Amygdala (tissue), 56 donors: ENCODE data around the gene ZBTB16.
A peak's percentile ranks its signal among the peaks of the same experiment; 100 is the strongest.

Experiments
- DNase-seq, 56 donors: peaks; one replicate each; lab custom pipeline; 2025; lab: John Stamatoyannopoulos, UW

ZBTB16 gene

DNA sequence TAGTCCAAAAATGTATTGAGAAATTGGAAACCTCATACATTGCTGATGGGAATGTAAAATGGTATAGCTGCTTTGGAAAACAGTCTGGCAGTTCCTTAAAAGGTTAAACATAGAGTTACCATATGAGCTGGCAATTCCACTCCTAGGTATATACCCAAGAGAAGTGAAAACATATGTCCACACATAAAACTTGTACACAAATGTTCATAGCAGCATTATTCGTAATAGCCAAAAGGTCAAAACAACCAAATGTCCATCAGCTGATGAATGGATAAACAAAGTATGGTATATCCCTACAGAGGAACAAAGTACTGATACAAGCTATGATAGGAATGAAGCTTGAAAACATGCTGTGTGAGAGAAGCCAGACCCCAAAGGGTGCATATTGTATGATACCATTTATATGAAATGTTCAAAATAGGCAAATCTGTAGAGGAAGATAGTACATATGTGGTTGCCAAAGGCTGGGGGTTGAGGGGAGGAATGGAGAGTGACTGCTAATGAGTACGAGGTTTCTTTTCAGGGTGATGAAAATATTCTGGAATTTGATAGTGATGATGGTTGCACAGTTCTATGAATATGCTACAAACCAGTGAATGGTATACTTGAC lies 85.8 kb downstream of the ZBTB16 start:
- DNase-seq = no peak

DNA sequence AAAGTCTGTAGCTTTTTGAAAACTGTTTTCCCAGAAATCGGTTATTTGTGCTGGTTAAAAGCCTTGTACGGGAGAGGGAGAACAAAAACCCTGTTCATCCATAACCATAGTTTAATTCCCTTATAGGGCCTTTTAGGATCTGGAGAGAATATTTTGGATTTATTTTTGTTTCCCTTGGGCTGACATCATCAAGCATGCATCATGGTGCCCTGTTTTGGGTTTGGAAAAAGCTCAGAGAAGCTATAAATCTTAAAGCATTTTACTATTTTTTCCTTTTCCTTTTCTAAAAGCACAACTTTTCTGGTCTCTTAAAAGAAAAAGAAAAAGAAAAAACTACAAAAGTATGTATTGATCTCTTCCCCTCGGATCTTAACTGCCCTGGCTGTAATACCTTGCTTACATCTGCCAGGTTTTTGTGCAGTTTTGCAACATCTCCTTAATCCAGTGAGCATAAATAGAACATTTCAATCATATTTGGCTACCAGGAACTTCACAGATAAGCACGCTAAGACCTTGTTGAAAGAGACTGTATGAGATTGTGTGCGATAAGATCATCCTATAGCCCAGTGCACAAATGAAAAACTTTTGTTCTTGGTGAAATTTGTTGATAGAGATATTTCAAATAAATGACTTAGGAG lies 88.0 kb downstream of the ZBTB16 start:
- no peak for DNase-seq

DNA sequence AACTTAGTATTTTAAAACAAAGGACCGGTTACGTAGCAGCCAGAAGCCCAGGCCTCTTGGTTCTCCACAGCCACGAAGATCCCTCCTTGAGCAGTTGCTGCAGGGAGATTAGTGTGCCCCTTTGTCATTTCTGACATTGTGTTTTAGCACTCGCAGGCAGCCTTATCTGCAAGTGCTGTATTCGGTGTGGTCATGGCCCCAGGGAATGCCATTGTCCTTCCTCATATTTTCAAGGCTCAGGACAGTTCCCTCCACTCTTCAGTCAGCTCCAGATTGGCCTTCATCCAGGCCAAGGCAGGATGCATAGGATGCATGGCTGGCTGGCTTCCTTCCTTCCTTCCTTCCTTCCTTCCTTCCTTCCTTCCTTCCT lies 88.5 kb downstream of the ZBTB16 start:
- no peak for DNase-seq

DNA sequence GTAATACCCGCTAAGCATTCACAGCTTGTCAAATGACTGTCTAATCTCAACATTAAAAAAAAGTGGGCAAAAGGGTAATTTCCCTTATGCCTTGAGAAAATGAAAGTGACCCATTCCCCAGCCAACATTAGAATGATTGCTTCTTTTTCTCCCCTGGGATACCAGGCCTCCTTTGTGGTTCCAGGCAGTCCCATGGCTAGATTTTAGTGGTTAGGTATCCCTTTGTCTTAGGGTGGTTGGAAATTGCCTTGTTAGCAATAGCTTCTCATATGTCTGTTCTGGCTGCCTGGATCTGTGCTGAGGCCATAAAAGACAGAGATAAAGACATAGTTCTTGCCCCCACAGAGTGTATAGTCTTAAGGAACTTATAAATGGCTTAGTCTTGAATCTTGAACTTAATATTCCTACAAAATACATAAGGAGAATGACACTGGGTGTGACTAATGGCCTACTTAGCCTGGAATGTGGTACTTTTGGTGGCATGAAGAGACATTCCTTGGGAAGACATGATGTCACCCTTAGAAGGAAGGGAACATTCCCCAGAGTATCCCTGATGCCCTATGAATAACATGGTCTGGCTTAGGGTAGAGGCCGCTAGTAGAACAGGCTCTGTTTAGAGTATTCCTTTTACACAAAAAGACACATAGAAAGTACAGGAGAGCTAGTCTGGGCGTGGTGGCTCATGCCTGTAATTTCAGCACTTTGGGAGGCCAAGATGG lies 90.3 kb downstream of the ZBTB16 start:
- no peak for DNase-seq

DNA sequence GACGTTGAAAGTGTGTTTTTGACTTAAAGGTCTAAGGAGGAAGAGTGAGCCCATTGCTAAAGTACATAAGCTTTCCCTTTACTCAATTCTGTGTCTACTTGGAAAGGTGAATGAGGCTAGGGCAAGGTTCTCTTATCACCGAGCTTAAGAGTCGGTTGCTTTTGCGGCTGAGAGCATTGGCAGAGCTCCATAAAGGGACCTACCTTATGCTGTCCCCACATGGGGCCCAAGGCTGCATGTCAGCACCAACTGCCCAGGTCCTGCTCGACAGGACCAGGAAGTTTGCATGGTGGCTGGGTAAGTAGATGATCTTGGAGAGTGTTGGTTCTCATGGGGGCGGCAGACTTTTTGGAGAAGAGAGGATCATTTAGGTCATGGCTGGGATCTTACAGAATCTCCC lies 91.2 kb downstream of the ZBTB16 start:
- no peak for DNase-seq

DNA sequence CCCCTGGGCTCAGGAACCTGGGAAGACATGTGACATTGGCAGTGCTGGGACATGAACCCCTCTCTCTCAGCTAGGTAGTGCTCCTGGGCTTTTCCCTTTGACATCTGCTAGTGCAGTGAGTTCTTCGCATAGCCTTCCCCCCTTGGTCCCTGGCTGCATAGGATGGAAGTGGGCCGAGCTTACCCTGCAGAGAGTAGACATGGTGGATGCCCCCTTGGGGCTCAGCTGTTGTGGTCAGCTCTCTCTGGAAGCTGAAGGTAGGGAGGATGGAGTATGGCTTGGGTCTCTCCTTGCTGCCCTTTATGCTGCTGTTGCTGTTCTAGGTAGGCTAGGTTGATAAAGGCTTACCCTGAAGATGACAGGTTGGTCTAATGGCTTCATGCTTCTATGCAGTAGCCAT lies 92.1 kb downstream of the ZBTB16 start:
- no peak for DNase-seq

DNA sequence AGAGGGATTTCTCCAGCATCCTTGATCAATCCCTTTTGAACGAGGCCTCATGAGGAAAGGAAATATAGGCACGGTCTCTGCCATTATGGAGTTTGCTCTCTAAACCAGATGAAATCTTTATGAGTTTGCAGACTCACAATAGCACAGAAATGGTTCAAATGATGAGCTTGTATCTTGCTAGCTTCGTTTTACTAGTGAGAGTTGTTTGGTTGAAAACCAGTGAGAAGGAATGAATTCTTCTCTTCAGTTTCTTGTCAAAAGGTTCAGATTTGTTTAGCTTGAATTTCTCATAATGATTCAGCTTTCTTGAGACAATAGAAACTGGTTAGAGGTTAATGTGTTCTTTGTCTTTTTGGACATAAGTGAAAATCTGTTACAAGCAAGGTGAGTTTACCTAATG lies 92.7 kb downstream of the ZBTB16 start:
- DNase-seq = no peak

DNA sequence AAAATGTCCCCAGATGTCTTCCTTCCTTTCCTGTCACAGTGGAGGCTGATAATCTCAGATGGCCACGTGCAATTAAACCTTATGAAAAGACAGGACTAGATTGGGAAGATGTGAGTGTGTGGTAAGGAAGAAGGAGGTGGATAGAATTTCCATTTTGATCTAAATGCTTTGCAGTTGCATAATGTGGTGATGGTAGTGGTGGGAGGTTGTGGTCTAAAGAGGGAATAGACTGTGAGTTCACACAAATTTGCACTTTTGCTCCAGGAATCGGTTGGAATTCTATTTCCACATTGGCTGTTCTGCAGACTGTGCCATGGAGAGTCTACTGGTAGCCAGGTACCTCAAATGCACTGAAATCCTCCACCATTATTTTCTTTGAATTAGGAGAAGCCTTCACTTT lies 93.3 kb downstream of the ZBTB16 start:
- no peak for DNase-seq

DNA sequence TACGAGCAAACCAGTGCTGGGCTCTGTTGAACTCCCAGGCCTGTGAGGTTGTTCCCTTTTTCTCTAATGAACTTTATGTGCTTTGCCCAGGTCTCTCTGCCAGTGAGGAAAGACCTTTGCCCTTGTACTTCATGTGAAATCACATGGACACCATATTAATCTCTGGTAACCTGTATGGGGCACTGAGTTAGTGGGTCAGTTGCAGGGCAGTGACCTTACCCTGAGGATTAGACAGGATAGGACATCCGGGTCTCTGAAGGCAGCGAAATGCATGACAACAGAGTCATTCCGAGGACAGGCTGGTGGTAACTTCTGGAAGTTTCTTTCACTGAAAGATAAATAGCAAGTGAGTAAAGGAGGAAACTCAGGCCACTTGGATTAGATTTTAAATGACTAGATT lies 93.7 kb downstream of the ZBTB16 start:
- DNase-seq = no peak

DNA sequence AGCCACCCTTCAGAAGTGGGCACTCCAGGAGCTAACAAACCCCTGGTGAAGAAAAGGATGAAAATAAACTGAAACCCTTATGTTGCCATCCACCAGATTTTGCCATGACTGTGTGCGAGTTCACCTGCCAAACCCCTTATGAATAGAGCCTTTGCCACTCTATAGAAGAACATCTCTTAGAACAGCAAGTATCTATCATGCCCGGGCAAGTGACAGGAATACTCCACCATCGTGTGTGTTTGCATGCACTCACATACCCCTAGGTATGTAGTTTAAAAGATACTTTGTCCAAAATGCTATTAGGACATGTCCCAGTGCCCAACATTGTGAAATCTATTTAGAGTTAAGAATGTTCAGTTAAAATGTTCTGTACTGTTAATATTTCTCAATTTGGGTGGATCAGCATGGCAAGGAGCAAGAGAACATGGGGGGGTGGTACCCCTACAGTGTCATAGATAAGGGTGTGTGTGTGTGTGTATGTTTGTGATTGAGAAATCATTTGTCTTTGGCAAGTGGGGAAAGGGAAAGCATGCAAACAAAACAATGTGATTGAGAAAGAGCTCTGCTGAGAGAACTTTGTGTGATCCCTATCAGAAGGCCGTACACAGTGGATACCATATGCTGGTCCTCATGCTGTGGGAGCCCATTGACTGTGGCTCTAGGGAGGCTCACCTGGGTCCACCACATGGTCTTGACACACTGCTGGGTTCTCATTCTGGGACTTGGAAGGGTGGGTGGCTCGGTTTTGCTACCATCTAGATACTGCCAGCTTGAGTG lies 94.9 kb downstream of the ZBTB16 start:
- DNase-seq = no peak

DNA sequence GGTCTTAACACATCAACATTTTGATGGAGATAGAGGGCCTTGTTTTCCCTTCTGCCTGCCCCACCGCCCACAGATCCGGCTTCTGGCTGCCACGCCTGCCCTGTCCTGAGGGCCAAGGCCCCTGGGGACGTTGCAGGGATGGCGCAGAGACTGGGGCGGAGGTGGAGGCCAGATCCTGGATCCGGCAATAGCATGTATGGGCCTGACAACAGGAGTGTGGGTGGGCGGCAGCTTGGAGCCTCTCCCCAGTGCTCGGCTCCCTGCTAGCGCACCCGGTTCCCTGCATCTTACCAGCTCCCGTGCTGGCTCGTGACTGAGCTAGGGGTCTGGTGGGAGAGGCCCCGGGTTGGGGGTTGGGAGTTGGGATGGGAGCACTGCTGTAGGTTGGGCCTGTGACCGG lies 95.6 kb downstream of the ZBTB16 start:
- peak in 1 of 56 donors; percentile 29 for DNase-seq

DNA sequence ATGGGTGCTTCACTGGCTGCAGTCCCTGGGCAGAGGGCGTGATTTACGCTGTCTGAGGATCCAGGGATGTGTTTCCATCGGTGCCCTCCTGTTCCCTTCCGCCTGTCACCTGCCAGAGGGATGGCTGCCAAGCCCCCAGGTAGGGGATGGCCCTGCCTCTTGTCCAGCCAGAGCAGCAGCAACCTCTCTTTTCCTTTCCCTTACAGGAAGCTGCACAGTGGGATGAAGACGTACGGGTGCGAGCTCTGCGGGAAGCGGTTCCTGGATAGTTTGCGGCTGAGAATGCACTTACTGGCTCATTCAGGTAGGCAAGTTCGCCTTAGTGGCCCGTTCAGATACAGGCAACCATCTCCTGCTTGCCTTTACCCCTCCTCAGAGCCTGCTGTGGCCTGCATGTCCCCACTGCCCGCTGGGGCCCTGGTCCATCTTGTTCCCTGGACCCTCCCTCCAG lies 96.6 kb downstream of the ZBTB16 start:
- no peak for DNase-seq

DNA sequence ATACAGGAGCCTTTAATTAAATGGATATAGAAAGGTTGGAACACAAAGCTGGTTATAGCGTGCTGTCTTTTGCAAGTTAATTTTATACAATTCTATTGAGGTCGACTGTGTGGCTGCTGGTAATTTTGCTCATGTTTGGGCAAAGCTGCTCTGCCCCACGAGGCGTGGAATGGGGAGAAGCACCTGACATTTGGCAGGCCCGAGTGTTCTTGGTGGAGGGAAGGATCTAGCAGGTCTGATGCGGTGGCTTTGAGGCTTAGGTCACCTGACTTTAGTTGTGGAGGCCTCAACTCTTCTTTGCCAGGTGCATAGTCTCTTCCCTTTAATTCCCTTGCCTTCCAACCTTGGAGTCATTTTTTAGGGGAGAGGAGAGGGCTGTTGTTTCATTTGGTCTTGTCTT lies 97.3 kb downstream of the ZBTB16 start:
- DNase-seq = no peak

DNA sequence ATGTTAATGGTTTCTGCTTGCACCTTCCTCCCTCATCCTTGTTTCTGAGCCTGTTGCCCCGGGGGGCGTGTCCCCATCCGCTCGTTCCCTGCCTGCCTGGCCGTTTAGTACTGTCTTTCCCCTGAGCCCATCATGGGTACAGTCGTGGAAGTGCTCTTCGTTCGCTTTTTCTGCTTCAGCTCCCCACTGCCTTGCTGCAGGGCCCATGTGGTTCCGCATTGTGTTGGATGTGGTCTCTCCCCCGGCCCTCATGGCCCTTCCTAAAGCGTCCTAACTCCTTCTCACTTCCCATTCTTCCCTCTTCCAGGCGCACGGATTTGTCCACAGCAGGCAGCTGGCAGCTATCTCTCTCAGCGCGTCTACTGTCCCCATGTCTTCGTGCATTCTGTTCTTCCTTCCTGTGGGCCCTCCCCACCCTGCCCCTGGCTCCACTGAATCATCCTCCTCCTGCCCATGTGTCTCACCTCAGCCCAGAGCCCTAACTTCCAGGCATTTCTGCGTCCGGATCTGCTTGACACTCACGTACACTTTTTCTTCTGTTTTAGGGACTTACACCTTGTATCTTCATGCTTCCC lies 98.1 kb downstream of the ZBTB16 start:
- DNase-seq = no peak

DNA sequence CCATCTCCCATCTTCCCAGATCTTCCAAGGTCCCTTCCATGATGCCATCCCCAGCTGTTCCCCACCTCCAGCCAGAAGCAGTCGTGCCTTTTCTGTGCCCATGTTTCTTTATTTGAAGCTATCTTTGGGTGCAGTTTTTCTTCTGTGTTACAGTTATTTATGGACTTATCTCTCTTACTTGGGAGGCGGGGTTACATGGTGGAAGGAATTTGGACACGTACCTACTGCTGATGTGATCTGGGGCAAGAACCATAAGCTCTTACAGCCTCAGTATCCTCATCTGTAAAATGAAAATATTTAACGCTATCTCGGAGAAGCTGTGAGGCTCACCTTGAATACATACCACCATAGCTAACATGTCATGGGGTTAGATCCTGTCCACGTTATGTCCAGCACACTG lies 98.9 kb downstream of the ZBTB16 start:
- no peak for DNase-seq

DNA sequence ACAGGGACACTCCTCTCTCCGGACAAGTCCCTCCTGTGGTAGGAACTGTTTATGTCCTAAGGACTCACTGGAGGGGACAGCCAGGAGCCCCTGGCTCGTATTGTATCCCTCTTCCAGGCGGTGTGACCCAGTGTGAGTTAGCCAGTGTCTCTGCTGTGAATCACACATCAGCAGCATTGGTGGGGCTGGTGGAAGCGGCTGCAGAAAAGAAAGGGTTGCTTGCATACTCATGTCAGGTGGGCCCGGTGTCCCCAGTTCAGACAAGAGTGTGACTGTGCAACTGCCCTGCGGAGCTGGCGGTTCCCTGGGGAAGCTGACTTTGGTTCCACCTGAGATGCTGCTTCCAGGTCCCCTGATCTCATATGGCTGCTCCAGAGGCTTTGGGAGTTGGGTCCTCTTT lies 99.4 kb downstream of the ZBTB16 start:
- peak in 1 of 56 donors; percentile 25 for DNase-seq

DNA sequence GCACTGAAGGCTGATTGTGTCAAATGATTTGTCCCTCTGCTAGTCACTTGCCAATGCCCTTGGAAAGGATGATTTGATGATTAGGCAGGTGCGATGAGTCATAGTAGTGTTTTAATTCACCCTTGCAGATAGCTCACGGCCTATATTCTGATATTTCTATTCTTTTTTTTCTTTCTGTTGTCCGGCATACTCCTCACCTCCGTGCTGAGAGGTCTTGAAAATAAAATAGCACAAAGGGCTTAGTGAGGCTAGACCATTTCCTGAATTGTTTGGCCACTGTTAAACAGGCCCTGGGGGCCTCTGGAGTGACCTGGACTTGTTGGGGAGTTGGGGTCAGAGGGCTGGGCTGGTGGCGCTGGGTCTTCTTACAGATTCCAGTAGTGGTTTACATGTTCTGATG lies 99.8 kb downstream of the ZBTB16 start:
- no peak for DNase-seq

DNA sequence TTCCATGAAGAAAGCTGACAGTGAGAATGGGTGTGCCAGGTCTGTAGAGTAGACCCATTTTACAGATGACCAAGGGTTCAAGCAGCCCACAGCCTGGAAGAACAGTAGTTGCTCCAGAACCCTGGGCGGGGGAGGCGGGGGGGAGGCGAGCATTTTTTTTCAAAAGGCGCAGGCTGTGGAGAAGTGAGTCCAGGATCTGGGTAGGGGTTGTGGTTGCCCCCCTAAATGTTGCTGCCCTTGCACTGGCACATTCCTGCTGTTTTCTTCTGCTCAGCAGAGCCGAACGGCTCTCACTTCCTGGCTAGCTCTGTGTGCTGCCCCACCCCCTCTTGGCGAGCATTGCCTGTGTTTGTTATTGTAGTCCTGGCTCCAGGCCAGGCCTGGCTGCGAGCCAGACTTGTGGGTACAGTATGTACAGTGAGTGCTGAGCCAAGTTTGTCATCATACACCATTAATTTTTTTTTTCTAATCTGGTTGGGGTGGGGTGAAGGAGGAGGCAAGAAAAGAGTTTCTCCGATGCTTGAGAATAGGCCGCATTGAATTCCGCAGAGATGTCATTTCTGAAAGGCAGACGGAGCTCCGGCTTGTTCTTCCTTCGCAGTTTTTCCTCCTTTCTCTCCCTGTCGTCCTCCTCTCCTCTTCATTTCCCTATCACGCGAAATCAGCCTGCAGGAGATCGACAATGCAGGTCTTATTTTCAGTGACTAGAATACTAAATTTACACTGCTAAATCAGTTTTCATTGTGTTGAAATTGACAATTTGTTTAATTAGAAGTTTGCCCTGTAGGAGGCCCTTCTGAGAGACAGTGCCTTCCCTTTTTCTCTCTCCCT lies 100.5 kb downstream of the ZBTB16 start:
- DNase-seq = peak in 55 of 56 donors; percentile 56 to 98 (median 83)

DNA sequence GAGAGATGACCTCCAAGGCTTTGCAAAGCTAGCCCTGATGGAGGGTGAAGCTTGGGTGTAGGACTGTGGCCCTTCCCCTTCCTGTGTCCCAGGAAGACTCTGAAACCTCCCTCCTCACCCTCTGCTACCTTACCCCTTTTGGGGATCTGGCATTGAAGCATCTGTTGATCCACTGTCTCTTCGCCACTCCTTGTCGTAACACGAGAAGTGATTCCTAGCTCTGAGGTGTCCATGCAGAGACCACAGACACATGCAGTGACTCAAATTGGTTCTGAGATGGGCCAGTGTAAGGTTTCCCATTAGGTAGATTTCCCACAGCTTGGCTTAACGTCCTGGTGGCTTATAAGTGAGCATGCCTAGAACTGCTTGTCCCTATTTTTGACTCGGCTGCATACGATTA lies 101.4 kb downstream of the ZBTB16 start:
- peak in 1 of 56 donors; percentile 18 for DNase-seq
